Tibial nerve (tissue), 3 donors: ENCODE data around the gene KLHL5.

Source experiments
- CTCF ChIP-seq, 5 experiments: fragments of 200-600 bp in 3 of 5; fragments of 450-650 bp in 2 of 5; sonication (generic) in 3 of 5; IDR thresholded peaks; one replicate each; pipeline ENCODE4 v1.5.1; 2016 to 2019; ENCODE audit warnings: antibody characterized with exemption in 5 of 5, mild to moderate bottlenecking in 3 of 5, moderate library complexity in 2 of 5
- POLR2A ChIP-seq, 2 donors: fragments of 450-650 bp; IDR thresholded peaks; one replicate each; pipeline ENCODE4 v1.6.1; 2017; ENCODE audit warnings: antibody characterized with exemption in 2 of 2, mild to moderate bottlenecking in 2 of 2, moderate library complexity in 2 of 2

- TF ChIP-seq CTCF (IDR thresholded peaks at IDR 0.05) (no peak), POLR2A (IDR thresholded peaks at IDR 0.05) (no peak)
Observed at GRCh38 chr4:39029752-39030694, 32.0 kb upstream of the KLHL5 start.
